ENCODE measurements around the gene SDS.

SDS gene

DNA sequence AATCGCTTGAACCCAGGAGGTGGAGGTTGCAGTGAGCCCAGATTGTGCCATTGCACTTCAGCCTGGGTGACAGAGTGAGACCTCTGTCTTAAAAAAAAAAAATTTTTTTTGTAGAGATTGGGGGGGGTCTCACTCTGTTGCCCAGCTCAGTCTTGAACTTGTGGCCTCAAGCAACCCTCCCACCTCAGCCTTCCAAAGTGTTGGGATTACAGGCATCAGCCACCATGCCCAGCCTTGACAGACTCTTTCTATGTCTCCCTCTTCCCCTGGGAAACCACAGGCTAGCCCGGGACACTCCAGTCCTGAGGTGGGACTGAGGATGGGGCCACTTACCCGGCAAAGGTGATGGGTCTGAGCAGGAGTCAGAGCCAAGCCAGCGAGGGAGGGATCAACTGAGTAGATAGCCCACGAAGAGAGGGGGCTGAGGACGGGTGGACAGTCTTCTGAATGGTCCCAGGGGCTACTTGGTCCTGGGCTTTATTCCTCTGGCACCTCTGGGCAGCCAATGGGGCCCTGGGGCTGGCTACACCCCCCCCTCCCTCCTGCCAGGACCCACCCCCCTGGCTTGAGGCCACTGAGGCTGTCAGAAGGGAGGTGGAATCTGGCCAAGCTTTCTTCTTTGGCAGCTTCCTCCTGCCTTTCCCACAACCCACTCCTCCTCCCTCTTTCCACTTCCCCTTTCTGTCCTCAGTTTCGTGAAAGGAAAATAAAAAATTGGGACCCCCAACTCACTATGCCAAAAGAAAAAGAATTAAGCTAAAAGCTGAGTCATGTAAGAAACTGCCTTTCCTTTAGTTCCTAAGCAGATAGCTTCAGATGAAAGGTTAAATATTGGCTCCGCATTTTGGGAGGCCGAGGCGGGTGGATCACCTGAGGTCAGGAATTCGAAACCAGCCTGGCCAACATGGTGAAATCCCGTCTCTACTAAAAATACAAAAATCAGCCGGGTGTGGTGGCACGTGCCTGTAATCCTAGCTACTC, at the start of gene SDS:
Gene SDS (minus strand): TSS at position 453 of the 981 bp plus-strand sequence. CDS start 4,179 bp downstream, outside the sequence.
- DNase-seq, result no peak

DNA sequence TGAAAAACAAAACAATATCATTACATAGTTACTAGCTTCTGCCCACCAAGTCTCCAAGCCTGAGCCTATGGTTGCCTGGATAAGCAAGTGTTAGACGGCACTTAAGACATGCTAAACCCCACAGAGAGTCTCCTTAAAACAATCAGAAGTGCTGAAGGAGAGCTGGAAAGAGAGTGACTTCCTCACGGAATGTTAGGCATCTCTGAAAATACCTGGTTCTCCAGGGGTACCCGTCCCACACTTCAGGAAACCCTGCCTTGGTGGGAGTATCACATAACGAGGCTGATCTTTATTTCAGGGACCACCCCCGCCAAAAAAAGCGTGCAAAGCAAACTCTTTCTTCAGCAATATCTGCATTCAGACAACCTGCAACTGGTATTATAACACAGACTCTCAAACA, 49.6 kb upstream of the SDS start:
- no peak for DNase-seq

DNA sequence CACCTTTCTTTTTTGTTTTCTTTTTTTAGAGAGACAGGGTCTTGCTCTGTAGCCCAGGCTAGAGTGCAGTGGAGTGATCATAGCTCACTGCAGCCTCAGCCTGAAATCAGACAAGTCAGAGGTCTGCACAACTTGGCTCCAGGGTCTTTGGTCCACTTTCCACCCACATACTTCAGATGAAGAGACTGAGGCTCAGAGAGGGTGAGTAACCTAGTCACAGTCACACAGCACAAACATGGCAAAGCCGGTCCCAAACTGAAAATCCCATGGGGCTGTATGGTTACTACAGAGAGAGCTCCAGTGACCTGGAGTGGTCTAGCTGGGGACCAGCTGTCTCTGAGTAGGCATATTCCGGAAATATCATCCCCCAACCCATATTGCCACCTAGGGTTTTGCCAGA, 48.8 kb upstream of the SDS start:
- no peak for DNase-seq

DNA sequence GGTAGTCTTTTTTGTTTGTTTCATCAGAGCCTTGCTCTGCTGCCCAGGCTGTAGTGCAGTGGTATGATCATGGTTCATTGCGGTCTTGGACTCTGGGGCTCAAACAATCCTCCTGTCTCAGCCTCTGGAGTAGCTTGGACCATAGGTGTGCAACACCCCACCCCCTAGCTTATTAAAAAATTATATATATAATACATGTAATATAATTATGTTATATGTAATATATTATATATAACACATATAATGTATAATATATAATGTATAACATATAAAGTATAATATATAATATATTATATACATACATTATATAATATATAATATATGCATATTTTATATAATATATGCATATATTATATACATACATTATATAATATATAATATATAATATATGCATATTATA, 46.2 kb upstream of the SDS start:
- no peak for DNase-seq

DNA sequence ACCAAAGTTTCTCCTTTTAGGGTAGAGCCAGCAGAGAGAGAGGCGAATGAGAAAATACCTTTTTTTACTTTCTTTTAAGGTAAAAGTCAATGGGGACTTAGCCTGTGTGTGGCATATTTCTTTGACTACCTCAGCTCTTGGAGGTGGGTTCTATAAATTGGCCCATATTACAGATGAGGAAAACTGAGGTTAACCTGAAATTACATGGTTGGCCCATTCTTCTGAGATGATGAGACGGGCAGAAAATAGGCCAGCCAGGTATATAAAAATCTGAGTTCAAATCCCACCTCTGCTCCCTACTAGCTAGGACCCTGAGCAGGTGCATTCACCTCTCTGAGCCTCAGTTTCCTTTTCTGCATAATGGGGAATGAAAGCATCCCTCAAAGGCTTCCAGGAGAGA, 45.6 kb upstream of the SDS start:
- no peak for DNase-seq

DNA sequence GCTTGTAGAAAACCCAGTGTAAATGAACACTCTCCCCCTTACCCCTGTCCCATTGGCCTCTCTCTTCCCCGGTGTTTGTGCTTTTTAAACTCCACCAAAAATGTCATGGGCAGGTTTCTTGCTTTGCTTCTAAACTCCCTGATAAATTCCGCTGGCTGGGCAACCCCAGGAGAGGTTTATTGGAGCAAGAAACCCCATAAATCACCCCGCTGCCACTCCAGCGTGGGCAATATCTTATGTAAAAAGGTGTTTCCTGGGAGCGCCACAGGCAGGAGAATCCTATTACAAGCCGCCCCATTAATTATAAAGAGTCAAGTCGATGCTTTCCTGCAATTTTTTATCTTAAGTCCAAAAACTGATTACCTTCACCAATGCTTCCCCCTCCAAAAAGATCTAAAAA, 45.2 kb upstream of the SDS start:
- no peak for DNase-seq

GRCh38 chr12:113445544-113446171, 42.0 kb upstream of the SDS start:
- DNase-seq, result no peak

- no peak for DNase-seq
Observed at GRCh38 chr12:113443030-113443539, 39.4 kb upstream of the SDS start.

DNA sequence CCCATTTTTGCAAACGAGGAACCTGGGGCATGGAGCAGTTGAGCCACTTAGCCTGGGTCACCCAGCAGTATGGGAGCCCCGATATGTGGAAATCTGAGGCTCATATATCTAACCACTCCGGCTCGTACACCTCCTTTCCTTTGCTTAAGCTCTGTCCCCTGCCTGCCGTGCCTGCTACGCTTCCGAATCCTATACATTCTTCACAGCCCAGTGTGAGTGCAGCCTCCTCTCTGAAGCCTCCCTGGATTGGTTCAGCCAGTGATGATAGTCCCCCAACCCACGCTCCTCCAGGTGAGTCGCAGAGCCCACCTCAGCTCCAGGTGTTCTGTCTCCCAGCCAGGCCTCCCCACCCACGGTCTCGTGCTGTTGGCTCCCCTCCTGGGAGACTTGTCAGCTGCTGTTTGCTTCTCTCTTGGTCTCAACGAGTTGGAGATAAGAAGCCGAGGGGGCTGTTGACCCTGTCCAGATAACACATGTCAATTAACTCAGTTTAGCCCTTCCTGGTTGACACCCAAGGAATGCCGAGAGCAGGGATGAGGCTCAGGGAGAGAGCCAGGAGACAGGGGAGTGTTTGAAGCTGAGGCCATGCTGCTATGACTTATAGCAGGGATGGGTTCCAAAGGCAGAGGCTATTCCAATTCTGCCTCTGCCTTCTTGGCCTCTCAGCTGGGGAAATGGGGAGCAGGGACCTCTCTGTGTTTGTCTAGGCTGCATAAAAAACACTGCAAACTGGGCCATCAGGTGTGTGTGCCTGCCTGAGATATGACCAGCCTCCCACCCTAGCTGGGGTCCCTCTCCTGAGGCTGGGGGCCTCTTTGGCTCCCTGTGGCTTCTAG, 37.5 kb upstream of the SDS start:
- no peak for DNase-seq

DNA sequence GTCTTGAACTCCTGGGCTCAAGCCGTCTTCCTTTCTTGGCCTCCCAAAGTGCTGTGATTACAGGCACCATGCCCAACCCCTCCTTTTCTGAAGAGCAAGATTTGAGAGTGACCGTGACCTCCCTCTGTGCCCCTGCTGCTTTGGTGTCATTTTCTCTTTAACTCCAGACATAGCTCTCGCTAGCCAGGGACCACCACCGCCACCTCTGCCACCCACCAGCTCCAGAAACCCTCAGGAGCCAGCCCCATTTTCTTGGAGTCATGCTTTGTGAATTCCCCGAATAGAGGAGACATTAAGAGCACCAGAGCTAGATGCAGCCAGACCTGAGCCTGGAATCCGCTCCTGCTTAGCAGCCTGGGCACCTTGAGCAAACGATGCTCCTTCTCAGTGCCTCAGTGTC, 36.6 kb upstream of the SDS start:
- no peak for DNase-seq

DNA sequence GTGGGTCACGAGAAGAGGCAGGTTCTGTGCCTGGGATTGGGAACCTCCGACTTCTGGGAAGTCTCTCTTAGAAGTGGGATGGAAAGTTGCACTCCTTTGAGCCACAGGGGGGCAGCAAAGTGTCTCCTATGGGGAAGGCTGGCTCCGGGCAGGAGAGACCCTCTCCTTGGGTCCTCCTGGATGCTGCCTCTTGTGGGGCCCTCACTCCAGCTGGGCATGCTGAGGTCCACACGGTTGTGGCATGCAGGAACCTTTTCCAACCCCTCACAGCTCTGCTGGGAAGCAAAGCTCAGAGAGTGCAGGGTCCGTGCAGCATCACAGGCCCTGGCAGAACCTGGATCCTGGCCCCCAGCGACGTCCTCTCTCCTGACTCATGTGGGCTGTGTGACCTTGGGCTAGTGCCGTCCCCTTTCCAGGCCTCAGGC, 35.9 kb upstream of the SDS start:
- no peak for DNase-seq

DNA sequence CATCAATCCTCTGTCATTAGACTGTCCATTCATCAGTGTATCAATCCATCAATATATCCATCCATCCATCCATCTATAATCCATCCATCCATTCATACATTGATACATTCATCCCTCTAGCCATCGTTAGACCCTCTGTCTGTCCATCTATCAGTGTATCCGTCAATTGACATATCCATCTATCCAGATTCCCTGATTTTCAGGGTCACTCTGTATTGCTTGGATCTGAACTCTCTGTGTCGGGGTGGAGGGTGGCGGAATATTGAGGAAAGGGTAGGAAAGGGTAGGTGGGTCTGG, 35.6 kb upstream of the SDS start:
- DNase-seq, result no peak

GRCh38 chr12:113438523-113439300, 35.0 kb upstream of the SDS start:
- DNase-seq, result no peak

- no peak for DNase-seq
Observed at GRCh38 chr12:113437729-113438100, 34.0 kb upstream of the SDS start.

GRCh38 chr12:113436993-113437728, 33.5 kb upstream of the SDS start:
- no peak for DNase-seq

DNA sequence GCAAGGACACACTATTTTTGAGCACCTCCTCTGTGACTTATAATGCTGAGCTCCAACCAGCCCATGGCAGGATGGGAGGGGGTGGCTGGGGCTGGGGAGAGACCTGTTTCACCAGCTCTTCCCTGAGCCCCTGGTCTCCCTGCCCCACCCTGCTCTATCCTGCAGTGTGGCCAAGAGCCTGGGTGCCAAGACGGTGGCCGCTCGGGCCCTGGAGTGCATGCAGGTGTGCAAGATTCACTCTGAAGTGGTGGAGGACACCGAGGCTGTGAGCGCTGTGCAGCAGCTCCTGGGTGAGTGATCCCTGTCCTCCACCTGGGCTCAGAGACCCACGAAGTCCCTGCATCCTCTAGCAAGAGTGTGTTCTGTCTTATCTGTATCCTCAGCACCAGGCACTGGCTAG, 32.9 kb upstream of the SDS start:
- no peak for DNase-seq

DNA sequence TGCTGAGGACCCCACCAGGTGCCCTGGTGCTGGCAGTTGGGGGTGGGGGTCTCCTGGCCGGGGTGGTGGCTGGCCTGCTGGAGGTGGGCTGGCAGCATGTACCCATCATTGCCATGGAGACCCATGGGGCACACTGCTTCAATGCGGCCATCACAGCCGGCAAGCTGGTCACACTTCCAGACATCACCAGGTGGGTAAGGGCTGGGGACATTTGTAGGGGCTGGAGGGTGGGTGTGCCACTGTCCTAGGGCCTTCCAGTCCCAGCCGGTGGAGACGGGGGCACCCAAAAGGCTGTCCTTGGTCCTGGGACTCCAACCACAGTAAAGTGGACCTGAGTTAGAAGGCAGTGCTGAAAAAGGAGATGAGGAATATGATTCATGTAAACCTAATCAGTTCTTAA, 31.7 kb upstream of the SDS start:
- DNase-seq, result no peak

- no peak for DNase-seq
Observed at GRCh38 chr12:113432986-113433385, 29.3 kb upstream of the SDS start.

- DNase-seq, result no peak
Observed at GRCh38 chr12:113428482-113428881, 24.8 kb upstream of the SDS start.

GRCh38 chr12:113427882-113428281, 24.2 kb upstream of the SDS start:
- no peak for DNase-seq

- DNase-seq, result no peak
Observed at GRCh38 chr12:113425960-113426453, 22.3 kb upstream of the SDS start.

All from CD4-positive, alpha-beta T cell treated with Interleukin-4 for 4 hours (primary cell).